GM23338 (cell line): Measurements from ENCODE around the gene TCL1A.

Experiments used
- CREB1 ChIP-seq: fragments of 250-450 bp; sonication (Bioruptor Pico); IDR thresholded peaks from 2 replicates; pipeline ENCODE4 v1.5.0; 2020; ENCODE audit warnings: low read depth, mild to moderate bottlenecking, moderate library complexity
- CTCF ChIP-seq, 2 experiments: fragments of 200-600 bp in 1 of 2; sonication (generic) in 1 of 2; conservative IDR thresholded peaks; 2 replicates each; pipeline versions ENCODE4 v1.5.1 to v1.6.1; 2016 to 2017; ENCODE audit warnings: antibody characterized with exemption in 2 of 2, low read depth in 2 of 2, mild to moderate bottlenecking in 2 of 2, moderate library complexity in 1 of 2
- EZH2 ChIP-seq: fragments of 200-600 bp; sonication (generic); IDR thresholded peaks from one replicate; pipeline ENCODE4 v1.8.0; 2017; ENCODE audit warnings: antibody characterized with exemption, mild to moderate bottlenecking, low read depth; ENCODE audit not compliant: unreplicated experiment
- REST ChIP-seq: IDR thresholded peaks from one replicate; pipeline ENCODE4 v1.6.1; 2018; ENCODE audit warnings: antibody characterized with exemption; ENCODE audit not compliant: unreplicated experiment

GRCh38 chr14:95697764-95698163 lies 16.2 kb downstream of the TCL1A start:
- TF ChIP-seq REST = no peak
- TF ChIP-seq CTCF (conservative IDR thresholded peaks at IDR 0.05; ENCODE audit: low read depth in 2 of 2) = no peak
- no peak for TF ChIP-seq EZH2
- TF ChIP-seq CREB1 (CRISPR knock-in tag) = no peak
